Mucosa of descending colon (tissue), 3 donors: ENCODE data around the gene CENPI. TPM values are rescaled to one million over a fixed set of nuclear protein-coding genes. Genes with fewer than 3 reads are reported as not detected.
"Not testable (repeated sequence)": the region's sequence is repeated elsewhere in the genome, so short reads cannot be mapped to it uniquely, and the experiment has no call there.

Experiments
- ATAC-seq: fragments of 200-7000 bp; cut with Tn5 transposase; one replicate; pipeline ENCODE4 v1.9.1; 2020; ENCODE audit warnings: mild to moderate bottlenecking, moderate library complexity
- DNase-seq, 3 donors: peaks; one replicate each; pipeline ENCODE4 v3.0.0-alpha.2; 2020
- H3K36me3 ChIP-seq: fragments of 200-600 bp; one replicate; pipeline ENCODE4 v1.8.0; 2021; ENCODE audit warnings: low read depth, mild to moderate bottlenecking
- H3K4me1 ChIP-seq: fragments of 200-600 bp; one replicate; pipeline ENCODE4 v1.8.0; 2021; ENCODE audit warnings: low read depth, mild to moderate bottlenecking
- H3K4me3 ChIP-seq: fragments of 200-600 bp; one replicate; pipeline ENCODE4 v1.8.0; 2021; ENCODE audit warnings: mild to moderate bottlenecking
- H3K9me3 ChIP-seq: fragments of 200-600 bp; one replicate; pipeline ENCODE4 v1.8.0; 2021; ENCODE audit warnings: mild to moderate bottlenecking
- intact Hi-C, 2 donors: fragments of 100-400 bp; cut with DNase I in 1 of 2; cut with micrococcal nuclease in 1 of 2; formaldehyde crosslinking; loops; one replicate each; pipeline versions ENCODE4 v1.11.0 to v1.11.1; 2022; cut with DNase I, micrococcal nuclease
- long read RNA-seq, 2 donors: library from polyadenylated mRNA; unstranded; transcript quantifications; one replicate each; pipeline ENCODE4 v2.0.0, GENCODE V29; 2019 to 2021
- total RNA-seq, 3 donors: library from RNA; stranded (reverse); fragmentation: NEBNext Ultra II Directional in 2 of 3; extraction: Animal tissue kit (Norgen Biotek cat#: 25700) in 2 of 3; gene quantifications; one replicate each; pipeline versions ENCODE4 v1.2.1 to v1.2.4, GENCODE V29; 2021 to 2023
- TF ChIP-seq, protein P1 (sequence below): fragments of 200-600 bp; IDR thresholded peaks from one replicate; pipeline ENCODE4 v1.8.0; 2022; ENCODE audit warnings: antibody characterized with exemption, mild to moderate bottlenecking
- donor health status: DM: no; HTN: no; CAD: no; lungs with moderate emphysema.
- donor health status: DM: no; HTN: no; CAD: no.
- donor health status: DM: no; HTN: yes; CAD: no.

The CENPI gene, protein sequence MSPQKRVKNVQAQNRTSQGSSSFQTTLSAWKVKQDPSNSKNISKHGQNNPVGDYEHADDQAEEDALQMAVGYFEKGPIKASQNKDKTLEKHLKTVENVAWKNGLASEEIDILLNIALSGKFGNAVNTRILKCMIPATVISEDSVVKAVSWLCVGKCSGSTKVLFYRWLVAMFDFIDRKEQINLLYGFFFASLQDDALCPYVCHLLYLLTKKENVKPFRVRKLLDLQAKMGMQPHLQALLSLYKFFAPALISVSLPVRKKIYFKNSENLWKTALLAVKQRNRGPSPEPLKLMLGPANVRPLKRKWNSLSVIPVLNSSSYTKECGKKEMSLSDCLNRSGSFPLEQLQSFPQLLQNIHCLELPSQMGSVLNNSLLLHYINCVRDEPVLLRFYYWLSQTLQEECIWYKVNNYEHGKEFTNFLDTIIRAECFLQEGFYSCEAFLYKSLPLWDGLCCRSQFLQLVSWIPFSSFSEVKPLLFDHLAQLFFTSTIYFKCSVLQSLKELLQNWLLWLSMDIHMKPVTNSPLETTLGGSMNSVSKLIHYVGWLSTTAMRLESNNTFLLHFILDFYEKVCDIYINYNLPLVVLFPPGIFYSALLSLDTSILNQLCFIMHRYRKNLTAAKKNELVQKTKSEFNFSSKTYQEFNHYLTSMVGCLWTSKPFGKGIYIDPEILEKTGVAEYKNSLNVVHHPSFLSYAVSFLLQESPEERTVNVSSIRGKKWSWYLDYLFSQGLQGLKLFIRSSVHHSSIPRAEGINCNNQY
- total RNA-seq = 1 to 10 TPM; 2.2 to 6.9 (median 2.8) TPM
- long read RNA-seq, donor 1, partial matches to known transcripts = 0 of 1 reads
- long read RNA-seq, donor 1, other reads (novel, unspliced or antisense) = 1 of 1 reads
- long read RNA-seq, donor 2 = 0 reads

DNA sequence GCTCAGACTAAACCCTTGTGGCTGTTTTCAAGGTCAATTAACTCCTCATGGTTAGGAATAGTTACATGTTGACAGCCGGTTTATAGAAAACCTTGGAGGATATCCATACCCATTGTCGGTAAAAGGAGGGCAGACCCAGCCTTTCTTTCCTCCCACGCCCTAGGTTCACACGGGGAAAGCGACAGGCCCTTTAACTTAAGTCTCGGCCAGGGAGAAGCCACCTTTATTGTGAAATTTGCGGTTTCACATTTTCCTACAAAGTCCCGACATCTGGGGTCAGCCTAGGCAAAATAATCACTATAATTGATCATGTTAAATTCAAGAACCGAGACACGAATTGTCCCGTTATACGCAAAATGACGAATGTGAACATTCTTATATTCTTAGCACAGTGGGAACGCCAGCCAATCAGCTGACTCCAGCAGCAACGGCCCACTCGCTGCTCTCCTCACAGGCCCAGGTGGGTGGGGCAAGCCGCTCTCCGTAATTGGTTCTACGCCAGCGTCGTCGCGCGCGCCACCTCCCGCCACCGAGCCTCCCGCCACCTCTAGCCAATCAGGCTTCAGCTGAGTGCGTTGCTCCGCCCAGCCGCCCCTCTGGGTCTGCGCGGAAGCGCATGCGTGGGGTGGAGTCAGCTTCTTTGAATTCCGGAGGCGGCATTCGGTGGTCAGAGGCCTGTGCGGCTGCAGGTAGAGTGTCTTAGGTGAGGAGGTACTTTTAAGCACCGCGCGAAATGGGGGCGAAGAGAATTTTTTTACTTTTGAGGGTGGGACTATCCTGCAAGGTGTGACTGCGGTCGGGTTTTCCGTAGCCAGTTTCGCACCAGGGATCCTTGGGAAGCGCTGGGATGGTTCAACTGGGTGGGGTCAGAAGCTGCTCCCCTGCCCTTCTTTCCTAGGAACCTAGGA lies at the start of gene CENPI:
TSS of gene CENPI (plus strand) at position 659 of the 908 bp plus-strand sequence. CDS start 2,867 bp downstream, outside the sequence.
- H3K9me3 ChIP-seq = no peaks in the 10 kb centered on the region
- TF ChIP-seq, protein P1, sequence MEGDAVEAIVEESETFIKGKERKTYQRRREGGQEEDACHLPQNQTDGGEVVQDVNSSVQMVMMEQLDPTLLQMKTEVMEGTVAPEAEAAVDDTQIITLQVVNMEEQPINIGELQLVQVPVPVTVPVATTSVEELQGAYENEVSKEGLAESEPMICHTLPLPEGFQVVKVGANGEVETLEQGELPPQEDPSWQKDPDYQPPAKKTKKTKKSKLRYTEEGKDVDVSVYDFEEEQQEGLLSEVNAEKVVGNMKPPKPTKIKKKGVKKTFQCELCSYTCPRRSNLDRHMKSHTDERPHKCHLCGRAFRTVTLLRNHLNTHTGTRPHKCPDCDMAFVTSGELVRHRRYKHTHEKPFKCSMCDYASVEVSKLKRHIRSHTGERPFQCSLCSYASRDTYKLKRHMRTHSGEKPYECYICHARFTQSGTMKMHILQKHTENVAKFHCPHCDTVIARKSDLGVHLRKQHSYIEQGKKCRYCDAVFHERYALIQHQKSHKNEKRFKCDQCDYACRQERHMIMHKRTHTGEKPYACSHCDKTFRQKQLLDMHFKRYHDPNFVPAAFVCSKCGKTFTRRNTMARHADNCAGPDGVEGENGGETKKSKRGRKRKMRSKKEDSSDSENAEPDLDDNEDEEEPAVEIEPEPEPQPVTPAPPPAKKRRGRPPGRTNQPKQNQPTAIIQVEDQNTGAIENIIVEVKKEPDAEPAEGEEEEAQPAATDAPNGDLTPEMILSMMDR = no peak
- H3K4me3 ChIP-seq = no peak within 1 kb of the TSS
- DNase-seq (peak; percentile 92 to 96 (median 95)), ATAC-seq (peak; percentile 100)
- no peaks in the 10 kb centered on the region for H3K4me1 ChIP-seq
- intact Hi-C loops = no loop called here
- H3K36me3 ChIP-seq = no peaks in the 10 kb centered on the region

DNA sequence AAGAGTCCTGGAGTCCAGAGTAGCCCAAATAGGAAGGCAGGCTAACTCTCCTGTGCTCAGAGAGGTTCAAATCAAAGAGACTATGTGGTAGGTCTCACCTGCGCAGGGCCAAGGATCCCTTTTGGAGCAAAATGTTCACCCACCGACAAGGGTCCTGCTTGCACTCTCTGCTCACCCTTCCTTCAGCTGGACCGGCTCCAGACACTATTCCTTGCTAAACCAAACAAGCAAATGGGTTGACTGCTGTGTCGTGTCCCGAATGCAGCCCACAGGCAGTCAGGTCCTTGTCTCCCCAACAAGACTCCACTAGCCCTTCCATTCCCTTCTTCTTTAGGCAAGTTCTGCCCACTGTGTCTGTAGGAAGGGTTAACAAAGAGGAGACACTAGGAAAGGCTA lies 46.9 kb upstream of the CENPI start:
- peak in 1 of 3 donors; percentile 21 for DNase-seq

DNA sequence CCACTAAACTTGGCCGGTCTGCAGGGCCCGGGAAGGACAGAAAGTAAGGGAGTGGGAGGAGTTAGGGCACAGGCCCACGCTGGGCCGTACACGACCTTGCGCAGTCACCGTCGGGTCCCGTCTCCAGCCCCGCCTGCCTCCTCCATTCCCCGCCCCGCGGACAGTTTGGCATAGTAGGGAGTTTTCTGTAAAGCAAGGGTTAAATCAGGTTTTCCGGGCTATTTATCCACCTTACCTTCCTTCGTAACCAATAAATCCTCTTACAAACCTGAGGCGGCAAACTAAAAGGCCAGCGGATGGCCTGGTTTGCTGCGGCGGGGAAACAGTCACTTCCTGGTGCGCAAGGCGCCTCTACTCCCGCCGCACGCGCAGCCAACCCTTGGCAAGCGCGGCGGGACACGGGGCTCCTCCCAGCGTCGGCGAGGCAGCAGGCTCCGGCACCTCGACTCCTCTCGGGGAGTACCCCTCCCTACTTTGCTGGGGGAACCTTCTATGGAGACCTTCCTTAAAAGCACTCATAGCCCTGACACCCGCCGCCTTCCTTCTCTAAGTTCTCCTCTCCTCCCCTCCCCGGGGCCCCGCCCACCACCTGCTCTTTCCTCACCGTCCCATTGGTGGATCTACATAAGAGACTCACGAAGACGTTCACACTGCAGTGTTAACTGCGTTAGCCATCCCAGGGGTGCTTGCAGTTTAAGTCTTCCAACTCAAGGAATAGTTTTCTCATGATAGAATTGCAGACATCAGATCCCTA lies 46.3 kb upstream of the CENPI start, which contains the start of gene TRMT2B:
TSS of gene TRMT2B (minus strand) at position 563 of the 754 bp plus-strand sequence. CDS start 9,822 bp downstream, outside the sequence.
- no peaks in the 10 kb centered on the region for H3K9me3 ChIP-seq
- intact Hi-C loops = no loop called here
- peaks cover 2% of the 10 kb centered on the region for H3K4me1 ChIP-seq
- H3K36me3 ChIP-seq = no peaks in the 10 kb centered on the region
- ATAC-seq = peak; percentile 96
- DNase-seq = peak; percentile 84 to 89 (median 86)
- TF ChIP-seq, protein P1 = no peak
- peak within 1 kb of the TSS; percentile 34 for H3K4me3 ChIP-seq

More for the DNA sequence above, 46.9 kb upstream of the CENPI start:
- TF ChIP-seq, protein P1 = no peak
- Histone ChIP-seq H3K4me1 (peaks cover 2% of the 10 kb centered on the region), H3K4me3 (no peak overlapping the region), H3K36me3 (no peaks in the 10 kb centered on the region), H3K9me3 (no peaks in the 10 kb centered on the region)
- intact Hi-C loops = no loop called here
- ATAC-seq = peak; percentile 16

DNA sequence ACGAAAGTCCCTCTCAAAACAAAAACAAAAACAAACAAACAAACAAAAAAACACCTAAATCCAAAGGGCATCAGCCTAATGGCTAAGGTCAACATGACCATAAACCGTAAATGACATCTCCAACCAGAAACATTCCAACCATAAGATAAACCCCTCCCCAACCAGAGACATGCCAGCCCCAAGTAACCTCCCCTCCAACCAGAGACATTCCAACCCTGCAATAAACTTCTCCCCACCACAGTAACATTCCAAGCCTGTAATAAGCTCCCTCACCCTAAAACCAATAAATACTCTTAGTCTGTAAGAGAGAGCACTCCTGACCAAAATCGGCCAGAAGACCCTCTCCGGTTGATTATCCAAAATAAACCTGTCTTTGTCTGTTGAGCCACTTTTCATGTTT lies 41.5 kb upstream of the CENPI start:
- DNase-seq, H3K4me1 ChIP-seq, H3K36me3 ChIP-seq, intact Hi-C loops, H3K4me3 ChIP-seq, H3K9me3 ChIP-seq, ATAC-seq: not testable (repeated sequence)

DNA sequence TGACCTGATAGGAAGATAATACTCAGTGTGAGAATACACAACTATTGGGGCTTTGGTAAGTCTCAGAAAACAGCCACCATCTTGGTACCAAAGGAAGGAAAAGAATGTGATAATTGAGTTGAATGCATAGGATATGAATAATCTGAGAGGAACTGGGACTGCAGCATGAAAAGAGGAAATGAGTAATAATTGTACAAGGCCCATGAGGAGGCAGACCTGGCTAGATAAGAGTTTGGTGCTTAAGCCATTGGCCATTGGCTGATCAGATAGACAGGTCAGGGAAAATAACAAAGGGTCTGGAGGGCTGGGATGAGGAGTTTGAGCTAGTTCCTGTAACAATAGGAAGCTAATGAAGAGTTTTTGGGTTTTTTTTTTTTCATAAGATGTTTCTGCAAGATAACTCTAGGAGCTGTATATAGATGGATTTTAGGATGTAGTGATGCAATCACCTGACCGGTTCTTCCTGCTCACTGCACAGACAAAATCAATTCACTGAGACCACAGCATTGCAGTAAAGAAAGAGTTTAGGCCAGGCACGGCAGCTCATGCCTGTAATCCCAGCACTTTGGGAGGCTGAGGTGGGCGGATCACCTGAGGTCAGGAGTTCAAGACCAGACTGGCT lies 40.8 kb upstream of the CENPI start:
- ATAC-seq (no peak), DNase-seq (no peak)
- H3K36me3 ChIP-seq = no peaks in the 10 kb centered on the region
- no peaks in the 10 kb centered on the region for H3K9me3 ChIP-seq
- intact Hi-C loops = no loop called here
- no peaks in the 10 kb centered on the region for H3K4me1 ChIP-seq
- TF ChIP-seq, protein P1 = no peak
- H3K4me3 ChIP-seq = no peak overlapping the region
